Peyer's patch (tissue), 4 donors: Measurements from ENCODE around the gene IL1F10. TPM values are rescaled to one million over a fixed set of nuclear protein-coding genes. Genes with fewer than 3 reads are reported as not detected.

Experiments
- DNase-seq, 3 donors: peaks; one replicate each; pipeline ENCODE4 v3.0.0-alpha.2; 2017 to 2019
- H3K27ac ChIP-seq, 4 donors: fragments of 200-600 bp; sonication (generic); one replicate each; pipeline ENCODE4 v1.5.1; 2016 to 2019
- H3K27me3 ChIP-seq, 2 donors: fragments of 200-600 bp; sonication (generic); one replicate each; pipeline ENCODE4 v1.5.1; 2019
- H3K36me3 ChIP-seq, 3 donors: fragments of 200-600 bp; sonication (generic); one replicate each; pipeline ENCODE4 v1.5.1; 2016 to 2019
- H3K4me1 ChIP-seq, 4 donors: fragments of 200-600 bp; sonication (generic); one replicate each; pipeline ENCODE4 v1.5.1; 2016 to 2019
- H3K4me3 ChIP-seq, 4 donors: fragments of 200-600 bp; sonication (generic); 1 replicate in 3 of 4; 2 replicates in 1 of 4; pipeline ENCODE4 v1.5.1; 2016 to 2019; ENCODE audit warnings: mild to moderate bottlenecking in 1 of 4
- H3K9me3 ChIP-seq, 4 donors: fragments of 200-600 bp; sonication (generic); one replicate each; pipeline ENCODE4 v1.5.1; 2016 to 2019; ENCODE audit warnings: mild to moderate bottlenecking in 1 of 4
- POLR2A ChIP-seq, 2 donors: fragments of 450-650 bp; IDR thresholded peaks; one replicate each; pipeline ENCODE4 v1.5.1; 2017; ENCODE audit warnings: antibody characterized with exemption in 2 of 2, mild to moderate bottlenecking in 2 of 2, moderate library complexity in 2 of 2
- total RNA-seq, 4 donors: library from RNA; depleted of rRNA; stranded (reverse); fragments of >200 nt; gene quantifications; one replicate each; pipeline ENCODE4 v1.1.0, GENCODE V29; 2016
- TF ChIP-seq, protein P1 (sequence below), 6 experiments: fragments of 450-650 bp in 4 of 6; fragments of 200-600 bp in 2 of 6; sonication (generic) in 1 of 6; IDR thresholded peaks; one replicate each; pipeline ENCODE4 v1.5.1; 2017 to 2019; ENCODE audit warnings: antibody characterized with exemption in 6 of 6, mild to moderate bottlenecking in 3 of 6, moderate library complexity in 1 of 6

Gene IL1F10
- total RNA-seq, 4 donors from 2014 or later = not detected

DNA sequence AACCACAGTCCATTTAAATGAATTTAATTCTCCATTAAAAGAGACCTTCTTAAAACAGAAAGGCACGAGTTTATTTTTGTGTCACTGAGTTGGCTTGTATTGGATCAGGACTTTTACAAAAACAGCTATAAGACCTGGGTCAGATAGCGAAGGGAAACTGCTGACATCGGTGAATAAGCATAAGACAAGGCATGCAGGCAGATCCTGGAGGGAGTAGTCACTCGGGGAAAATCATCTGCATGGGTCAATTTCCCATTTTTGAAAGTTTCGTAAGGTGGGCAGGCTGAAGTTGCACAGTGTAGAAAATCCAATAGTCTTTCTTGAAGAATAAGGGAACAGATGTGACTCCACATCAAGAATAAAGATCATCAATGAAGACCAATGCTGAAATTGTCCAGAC lies 28.1 kb upstream of the IL1F10 start:
- H3K36me3 ChIP-seq = no peaks in the 10 kb centered on the region
- DNase-seq = no peak
- TF ChIP-seq, protein P1, sequence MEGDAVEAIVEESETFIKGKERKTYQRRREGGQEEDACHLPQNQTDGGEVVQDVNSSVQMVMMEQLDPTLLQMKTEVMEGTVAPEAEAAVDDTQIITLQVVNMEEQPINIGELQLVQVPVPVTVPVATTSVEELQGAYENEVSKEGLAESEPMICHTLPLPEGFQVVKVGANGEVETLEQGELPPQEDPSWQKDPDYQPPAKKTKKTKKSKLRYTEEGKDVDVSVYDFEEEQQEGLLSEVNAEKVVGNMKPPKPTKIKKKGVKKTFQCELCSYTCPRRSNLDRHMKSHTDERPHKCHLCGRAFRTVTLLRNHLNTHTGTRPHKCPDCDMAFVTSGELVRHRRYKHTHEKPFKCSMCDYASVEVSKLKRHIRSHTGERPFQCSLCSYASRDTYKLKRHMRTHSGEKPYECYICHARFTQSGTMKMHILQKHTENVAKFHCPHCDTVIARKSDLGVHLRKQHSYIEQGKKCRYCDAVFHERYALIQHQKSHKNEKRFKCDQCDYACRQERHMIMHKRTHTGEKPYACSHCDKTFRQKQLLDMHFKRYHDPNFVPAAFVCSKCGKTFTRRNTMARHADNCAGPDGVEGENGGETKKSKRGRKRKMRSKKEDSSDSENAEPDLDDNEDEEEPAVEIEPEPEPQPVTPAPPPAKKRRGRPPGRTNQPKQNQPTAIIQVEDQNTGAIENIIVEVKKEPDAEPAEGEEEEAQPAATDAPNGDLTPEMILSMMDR (IDR thresholded peaks at IDR 0.05) = no peak
- TF ChIP-seq POLR2A (IDR thresholded peaks at IDR 0.05) = no peak
- no peaks in the 10 kb centered on the region for H3K27me3 ChIP-seq
- H3K27ac ChIP-seq = no peak overlapping the region
- no peaks in the 10 kb centered on the region for H3K4me1 ChIP-seq
- no peak overlapping the region for H3K4me3 ChIP-seq
- H3K9me3 ChIP-seq = no peaks in the 10 kb centered on the region

DNA sequence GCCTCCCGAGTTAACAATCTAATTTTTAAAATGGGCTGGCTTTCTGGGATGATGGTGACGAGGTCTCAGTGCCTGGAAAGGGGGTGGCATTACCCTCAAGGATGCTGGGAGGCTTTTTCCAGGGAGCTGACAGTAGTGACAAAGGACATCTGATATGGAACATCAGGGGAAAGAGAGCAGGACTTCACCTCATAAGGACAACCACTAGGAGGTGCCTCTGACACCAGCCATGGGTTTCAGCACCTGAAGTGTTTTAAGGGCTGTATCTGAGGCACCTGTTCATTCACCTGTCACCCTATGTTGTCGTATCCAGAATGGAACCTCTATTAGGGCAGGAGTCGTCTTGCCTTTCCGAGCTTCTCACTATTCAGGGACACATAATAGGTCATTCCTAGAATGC lies 25.9 kb upstream of the IL1F10 start:
- H3K4me3 ChIP-seq = no peak overlapping the region
- H3K27me3 ChIP-seq = no peaks in the 10 kb centered on the region
- no peak overlapping the region for H3K27ac ChIP-seq
- no peak for DNase-seq
- H3K36me3 ChIP-seq = no peaks in the 10 kb centered on the region
- no peaks in the 10 kb centered on the region for H3K4me1 ChIP-seq
- H3K9me3 ChIP-seq = no peaks in the 10 kb centered on the region
- TF ChIP-seq POLR2A (IDR thresholded peaks at IDR 0.05) = no peak
- TF ChIP-seq, protein P1 (IDR thresholded peaks at IDR 0.05) = peak in 4 of 6 experiments; percentile 9 to 35 (median 22)

DNA sequence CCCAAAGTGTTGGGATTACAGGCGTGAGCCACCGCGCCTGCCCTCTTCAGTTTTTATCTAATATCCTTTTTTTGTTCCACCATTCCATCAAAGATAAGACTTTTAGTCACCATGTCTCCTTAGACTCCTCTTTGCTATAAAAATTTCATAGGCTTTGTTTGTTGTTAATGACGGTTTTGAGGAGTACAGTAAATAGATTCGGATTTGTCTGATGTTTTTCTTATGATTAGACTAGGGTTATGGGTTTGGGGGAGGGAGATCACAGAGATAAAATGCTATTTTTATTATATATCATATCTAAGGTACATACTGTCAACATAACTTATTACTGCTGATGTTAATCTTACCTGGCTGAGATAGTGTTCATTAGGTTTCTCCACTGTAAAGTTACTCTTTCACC lies 21.3 kb upstream of the IL1F10 start:
- Histone ChIP-seq H3K27ac (no peak overlapping the region), H3K27me3 (no peaks in the 10 kb centered on the region), H3K36me3 (no peaks in the 10 kb centered on the region), H3K9me3 (no peaks in the 10 kb centered on the region), H3K4me3 (no peak overlapping the region), H3K4me1 (no peaks in the 10 kb centered on the region)
- no peak for DNase-seq
- no peak for TF ChIP-seq POLR2A (IDR thresholded peaks at IDR 0.05)
- TF ChIP-seq, protein P1 (IDR thresholded peaks at IDR 0.05) = no peak

DNA sequence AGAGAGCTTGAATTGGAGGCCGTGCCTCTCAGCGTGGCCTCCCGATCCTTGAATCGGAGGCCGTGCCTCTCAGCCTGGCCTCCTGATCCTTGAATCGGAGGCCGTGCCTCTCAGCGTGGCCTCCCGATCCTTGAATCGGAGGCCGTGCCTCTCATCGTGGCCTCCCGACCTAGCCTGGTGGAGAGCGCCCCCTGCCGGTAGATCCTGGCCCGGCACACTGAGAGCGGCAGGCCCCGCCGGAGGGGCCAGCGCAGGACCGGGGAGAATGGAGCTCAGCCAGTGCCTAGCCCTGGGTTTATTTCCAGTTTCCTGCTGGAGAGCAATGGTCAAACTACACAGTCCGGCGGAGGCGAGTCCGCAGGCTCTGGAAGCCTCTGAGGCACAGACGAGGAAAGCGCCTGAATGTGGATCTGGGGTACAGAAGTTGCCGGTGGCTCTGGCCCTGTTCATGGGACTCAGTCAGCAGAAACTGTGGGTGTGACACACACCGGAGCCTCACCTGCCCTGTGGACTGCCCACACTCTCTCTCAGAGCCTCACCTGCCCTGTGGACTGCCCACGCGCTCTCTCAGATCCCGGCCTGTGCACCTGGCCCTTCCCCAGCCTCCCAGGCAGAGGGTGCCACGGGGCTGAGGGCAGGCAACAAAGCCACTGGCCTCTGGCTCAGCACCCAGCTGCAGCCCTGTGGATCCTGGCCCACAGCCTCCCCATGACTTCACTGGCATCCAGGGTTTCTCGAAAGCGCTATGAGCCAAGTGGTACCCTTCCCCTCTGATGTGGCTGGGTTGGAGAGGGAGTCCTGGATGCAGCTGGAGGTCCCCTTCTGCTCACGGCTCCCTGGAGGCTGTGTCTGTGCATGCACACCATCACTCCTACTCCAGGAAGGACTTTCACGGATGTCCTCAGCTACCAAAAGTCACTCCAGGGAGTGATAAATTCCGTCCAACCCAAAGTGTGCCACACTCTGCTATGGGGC lies 16.6 kb upstream of the IL1F10 start:
- TF ChIP-seq POLR2A (IDR thresholded peaks at IDR 0.05) = no peak
- TF ChIP-seq, protein P1 (IDR thresholded peaks at IDR 0.05) = no peak
- Histone ChIP-seq H3K27me3 (no peaks in the 10 kb centered on the region), H3K27ac (no peak overlapping the region), H3K36me3 (no peaks in the 10 kb centered on the region), H3K4me1 (no peaks in the 10 kb centered on the region), H3K9me3 (peaks cover 0 to 9% (median 0%) of the 10 kb centered on the region in 4 donors), H3K4me3 (no peak overlapping the region)
- no peak for DNase-seq

DNA sequence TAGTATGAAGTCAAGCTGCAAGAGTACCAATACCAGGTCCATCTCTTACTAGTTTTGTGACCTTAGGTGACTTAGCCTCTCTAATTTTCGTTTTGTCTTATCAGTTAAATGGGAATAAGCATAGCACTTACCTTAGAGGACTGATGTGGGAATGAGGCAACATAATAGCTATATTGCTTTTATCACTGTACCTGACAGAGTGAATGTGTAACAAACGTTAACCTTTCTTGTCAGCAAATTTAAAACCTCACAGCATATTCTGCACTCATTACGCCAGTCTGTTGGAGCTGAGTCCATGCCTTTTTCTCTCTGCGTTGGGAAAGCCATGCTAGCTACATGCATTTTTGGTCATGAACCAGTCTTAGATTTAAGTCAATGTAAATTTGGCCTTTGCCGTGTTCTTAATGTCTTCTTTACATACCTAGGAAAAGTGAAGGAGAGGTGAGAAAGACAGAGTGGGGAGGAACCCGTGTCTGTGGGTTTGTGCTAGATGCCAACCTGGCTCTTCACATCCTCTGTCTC lies 15.3 kb upstream of the IL1F10 start, which contains the start of gene IL36B:
Gene IL36B (minus strand): TSS at position 472 of the 522 bp plus-strand sequence.
- Histone ChIP-seq H3K27me3 (no peaks in the 10 kb centered on the region), H3K4me3 (no peak within 1 kb of the TSS), H3K27ac (no peak within 1 kb of the TSS), H3K9me3 (peaks cover 0 to 9% (median 0%) of the 10 kb centered on the region in 4 donors), H3K36me3 (no peaks in the 10 kb centered on the region), H3K4me1 (no peaks in the 10 kb centered on the region)
- no peak for DNase-seq
- TF ChIP-seq, protein P1 (IDR thresholded peaks at IDR 0.05) = no peak
- TF ChIP-seq POLR2A (IDR thresholded peaks at IDR 0.05) = no peak
